ENCODE data around the gene ICAM3.

Gene ICAM3

DNA sequence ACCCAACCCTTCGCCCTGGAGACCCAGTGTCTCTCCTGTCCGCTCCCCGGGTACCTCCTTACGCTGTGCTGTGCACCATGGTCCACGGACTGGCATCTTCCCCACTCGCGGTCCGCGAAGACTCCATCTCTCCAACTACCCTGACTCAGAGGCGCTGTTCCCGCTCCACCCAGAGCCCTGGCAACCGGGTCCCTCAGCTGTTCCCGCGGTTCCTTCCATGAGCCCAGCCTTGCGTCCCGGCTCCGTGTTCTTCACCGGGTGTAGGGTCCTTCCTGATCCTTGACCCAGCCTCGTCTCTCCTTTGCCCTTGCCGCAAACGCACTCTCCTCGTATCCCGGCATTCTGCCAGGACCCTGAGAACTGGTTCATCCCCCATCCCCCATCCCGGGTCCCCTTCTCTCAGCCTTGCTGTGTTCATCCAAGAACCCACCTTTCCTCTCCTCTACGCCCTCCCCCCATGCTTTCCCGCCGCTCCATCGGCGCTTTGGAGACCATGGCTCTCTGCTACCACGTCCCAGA lies 49.0 kb downstream of the ICAM3 start:
- no peak for FAIRE-seq

DNA sequence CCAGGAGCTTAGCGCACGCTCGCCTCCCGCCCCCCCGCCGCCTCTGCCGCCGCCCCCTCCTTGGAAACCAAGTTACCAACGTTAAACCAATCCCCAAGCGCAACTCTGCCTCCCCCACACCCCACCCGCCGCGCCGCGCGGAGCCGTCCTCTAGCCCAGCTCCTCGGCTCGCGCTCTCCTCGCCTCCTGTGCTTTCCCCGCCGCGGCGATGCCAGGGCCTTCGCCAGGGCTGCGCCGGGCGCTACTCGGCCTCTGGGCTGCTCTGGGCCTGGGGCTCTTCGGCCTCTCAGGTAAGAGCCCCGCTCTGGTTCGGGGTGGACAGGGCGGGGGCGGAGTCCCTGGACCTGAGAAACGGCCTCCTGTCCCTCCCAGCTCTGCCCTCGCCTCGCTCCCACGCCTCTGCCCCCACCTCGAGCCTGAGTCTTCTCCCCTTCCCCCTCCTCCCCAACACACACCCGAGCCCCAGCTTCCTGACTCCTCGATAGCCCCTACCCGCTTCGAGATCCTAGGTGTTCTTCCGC lies 49.5 kb downstream of the ICAM3 start, which contains the start of gene ICAM5:
ICAM5 (plus strand) TSS at position 117 of the 521 bp plus-strand sequence; CDS start at position 209, 92 bp downstream.
- no peak for FAIRE-seq

DNA sequence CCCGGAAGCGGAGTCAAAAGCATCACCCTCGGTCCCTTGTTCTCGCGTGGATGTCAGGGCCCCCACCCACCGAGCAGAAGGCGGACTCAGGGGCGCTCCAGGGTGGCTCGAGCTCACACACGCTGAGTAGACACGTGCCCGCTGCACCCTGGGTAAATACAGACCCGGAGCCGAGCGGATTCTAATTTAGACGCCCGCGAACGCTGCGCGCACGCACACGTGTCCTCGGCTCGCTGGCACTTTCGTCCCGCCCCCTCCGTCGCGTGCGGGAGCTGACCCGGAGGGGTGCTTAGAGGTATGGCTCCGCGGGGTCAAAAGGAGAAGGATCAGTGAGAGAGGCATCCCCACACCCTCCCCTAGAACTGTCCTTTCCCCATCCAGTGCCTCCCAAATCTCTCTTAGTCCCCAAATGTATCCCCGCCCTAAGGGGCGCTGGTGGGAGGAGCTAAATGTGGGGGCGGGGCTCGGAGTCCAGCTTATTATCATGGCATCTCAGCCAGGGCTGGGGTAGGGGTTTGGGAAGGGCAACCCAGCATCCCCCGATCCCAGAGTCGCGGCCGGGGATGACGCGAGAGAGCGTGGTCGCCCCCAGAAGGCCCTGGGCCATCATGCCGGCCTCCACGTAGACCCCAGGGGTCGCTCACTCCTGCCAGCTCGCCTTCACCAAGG lies 50.1 kb downstream of the ICAM3 start:
- no peak for FAIRE-seq

DNA sequence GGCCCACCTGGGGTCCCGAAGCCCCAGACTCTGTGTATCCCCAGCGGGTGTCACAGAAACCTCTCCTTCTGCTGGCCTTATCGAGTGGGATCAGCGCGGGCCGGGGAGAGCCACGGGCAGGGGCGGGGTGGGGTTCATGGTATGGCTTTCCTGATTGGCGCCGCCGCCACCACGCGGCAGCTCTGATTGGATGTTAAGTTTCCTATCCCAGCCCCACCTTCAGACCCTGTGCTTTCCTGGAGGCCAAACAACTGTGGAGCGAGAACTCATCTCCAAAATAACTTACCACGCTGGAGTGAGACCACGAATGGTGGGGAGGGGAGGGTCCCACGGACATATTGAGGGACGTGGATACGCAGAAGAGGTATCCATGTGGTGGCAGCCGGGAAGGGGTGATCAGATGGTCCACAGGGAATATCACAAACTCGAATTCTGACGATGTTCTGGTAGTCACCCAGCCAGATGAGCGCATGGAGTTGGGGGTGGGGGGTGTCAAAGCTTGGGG lies 50.7 kb downstream of the ICAM3 start:
- FAIRE-seq: no peak

DNA sequence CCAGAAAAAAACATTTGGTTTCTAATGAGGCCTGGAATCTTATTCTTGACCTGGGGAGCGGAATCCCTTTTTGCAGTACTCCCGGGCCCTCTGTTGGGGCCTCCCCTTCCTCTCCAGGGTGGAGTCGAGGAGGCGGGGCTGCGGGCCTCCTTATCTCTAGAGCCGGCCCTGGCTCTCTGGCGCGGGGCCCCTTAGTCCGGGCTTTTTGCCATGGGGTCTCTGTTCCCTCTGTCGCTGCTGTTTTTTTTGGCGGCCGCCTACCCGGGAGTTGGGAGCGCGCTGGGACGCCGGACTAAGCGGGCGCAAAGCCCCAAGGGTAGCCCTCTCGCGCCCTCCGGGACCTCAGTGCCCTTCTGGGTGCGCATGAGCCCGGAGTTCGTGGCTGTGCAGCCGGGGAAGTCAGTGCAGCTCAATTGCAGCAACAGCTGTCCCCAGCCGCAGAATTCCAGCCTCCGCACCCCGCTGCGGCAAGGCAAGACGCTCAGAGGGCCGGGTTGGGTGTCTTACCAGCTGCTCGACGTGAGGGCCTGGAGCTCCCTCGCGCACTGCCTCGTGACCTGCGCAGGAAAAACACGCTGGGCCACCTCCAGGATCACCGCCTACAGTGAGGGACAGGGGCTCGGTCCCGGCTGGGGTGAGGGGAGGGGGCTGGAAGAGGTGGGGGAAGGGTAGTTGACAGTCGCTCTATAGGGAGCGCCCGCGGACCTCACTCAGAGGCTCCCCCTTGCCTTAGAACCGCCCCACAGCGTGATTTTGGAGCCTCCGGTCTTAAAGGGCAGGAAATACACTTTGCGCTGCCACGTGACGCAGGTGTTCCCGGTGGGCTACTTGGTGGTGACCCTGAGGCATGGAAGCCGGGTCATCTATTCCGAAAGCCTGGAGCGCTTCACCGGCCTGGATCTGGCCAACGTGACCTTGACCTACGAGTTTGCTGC lies 52.4 kb downstream of the ICAM3 start, which contains the start of gene ICAM4:
ICAM4 (plus strand) TSS at position 153 of the 935 bp plus-strand sequence; CDS start at position 211, 58 bp downstream.
- no peak for FAIRE-seq

DNA sequence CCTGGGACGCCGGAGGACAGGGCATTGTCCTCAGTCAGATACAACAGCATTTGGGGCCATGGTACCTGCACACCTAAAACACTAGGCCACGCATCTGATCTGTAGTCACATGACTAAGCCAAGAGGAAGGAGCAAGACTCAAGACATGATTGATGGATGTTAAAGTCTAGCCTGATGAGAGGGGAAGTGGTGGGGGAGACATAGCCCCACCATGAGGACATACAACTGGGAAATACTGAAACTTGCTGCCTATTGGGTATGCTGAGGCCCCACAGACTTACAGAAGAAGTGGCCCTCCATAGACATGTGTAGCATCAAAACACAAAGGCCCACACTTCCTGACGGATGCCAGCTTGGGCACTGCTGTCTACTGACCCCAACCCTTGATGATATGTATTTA lies 54.0 kb downstream of the ICAM3 start:
- no peak for FAIRE-seq

DNA sequence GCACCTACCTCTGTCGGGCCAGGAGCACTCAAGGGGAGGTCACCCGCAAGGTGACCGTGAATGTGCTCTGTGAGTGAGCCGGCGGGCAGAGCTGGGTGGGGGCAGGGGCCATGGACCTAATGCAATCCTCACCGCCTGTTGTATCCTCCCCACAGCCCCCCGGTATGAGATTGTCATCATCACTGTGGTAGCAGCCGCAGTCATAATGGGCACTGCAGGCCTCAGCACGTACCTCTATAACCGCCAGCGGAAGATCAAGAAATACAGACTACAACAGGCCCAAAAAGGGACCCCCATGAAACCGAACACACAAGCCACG lies 54.5 kb downstream of the ICAM3 start:
- no peak for FAIRE-seq

DNA sequence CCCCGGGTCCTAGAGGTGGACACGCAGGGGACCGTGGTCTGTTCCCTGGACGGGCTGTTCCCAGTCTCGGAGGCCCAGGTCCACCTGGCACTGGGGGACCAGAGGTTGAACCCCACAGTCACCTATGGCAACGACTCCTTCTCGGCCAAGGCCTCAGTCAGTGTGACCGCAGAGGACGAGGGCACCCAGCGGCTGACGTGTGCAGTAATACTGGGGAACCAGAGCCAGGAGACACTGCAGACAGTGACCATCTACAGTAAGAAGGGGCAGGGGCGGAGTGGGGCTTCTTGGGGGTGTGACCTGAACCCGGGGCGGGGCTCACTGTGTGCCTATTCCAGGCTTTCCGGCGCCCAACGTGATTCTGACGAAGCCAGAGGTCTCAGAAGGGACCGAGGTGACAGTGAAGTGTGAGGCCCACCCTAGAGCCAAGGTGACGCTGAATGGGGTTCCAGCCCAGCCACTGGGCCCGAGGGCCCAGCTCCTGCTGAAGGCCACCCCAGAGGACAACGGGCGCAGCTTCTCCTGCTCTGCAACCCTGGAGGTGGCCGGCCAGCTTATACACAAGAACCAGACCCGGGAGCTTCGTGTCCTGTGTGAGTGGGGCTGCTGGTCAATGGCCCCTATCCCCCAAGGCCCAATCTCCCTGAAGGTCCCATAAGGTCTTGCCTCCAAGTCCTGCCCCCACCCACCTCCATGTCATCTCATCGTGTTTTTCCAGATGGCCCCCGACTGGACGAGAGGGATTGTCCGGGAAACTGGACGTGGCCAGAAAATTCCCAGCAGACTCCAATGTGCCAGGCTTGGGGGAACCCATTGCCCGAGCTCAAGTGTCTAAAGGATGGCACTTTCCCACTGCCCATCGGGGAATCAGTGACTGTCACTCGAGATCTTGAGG lies 55.1 kb downstream of the ICAM3 start:
- FAIRE-seq: no peak
